Fibroblast of peridontal ligament (primary cell): Measurements from ENCODE around the gene FAM117A.
"Not testable (repeated sequence)": the region's sequence is repeated elsewhere in the genome, so short reads cannot be mapped to it uniquely, and the experiment has no call there.

Experiments
- DNase-seq: peaks from one replicate; pipeline ENCODE4 v3.0.0-alpha.2; 2010; ENCODE audit errors: extremely low read depth

Gene FAM117A

GRCh38 chr17:49762151-49762941 is 1.6 kb downstream of the FAM117A start:
- peak; percentile 60 for DNase-seq

DNA sequence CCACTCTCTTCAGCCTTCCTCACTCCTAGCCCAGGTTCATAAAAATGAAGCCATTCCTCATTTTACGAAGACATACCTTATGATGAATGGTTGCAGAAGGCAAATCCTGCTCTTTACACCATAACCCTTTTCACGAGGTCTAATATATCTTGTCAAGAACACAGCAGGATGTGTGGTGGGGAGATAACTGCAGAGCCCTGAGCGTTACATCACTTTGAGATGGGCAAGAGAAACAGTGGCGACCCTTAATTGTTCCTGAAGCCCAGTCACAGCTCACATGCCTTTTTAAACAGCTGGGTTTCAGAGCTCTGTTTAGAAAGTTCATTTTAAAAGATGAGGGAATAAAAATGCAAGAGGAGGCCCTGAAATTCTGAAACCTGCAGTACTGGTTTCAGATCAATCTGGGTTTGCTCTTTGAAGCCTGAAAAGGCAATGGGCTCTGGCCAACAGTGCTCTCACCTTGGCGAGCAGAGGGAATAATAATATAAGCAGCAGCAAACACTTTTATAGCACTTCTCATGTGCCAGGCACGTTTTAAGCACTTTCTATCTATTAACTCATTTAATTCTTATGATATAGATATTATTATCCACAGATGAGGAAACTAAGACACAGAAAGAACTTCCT is 2.9 kb downstream of the FAM117A start:
- DNase-seq = no peak

DNA sequence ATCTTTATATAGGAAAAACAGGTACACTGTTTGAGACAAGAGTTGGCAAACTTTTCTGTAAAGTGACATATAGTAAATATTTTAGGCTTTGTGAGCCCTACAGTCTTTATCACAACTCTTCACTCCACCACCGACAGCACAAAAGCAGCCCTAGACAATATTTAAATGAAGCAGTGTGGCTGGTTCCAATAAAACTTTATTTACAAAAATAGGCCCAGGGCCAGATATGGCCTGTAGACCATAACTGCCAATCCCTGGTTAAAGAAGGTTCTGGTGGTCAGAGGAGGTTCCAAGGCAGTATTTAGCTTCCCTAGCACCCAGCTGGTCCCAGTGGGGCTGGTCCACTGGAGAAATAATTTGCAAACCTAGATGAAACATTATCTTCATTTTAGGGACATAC is 3.6 kb downstream of the FAM117A start:
- DNase-seq = no peak

DNA sequence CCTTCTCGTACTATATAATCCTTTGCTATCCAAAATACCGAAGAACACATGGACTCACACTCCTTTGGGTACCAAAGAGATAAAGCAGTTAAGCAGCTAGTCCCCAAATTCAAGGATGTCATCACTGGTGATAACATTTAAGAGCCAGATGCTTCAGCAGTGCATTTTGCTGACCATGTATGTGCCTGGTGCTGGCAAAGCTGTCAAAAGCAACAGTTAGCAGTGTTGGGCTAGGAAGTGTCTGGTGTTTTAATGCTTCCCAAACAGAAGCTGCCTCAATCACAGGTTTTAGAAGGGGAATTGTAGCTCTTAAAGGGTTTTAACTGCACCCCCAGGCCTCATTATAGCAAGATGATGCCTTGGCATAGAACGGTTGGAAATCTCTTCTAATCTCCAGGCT is 4.7 kb downstream of the FAM117A start:
- no peak for DNase-seq

DNA sequence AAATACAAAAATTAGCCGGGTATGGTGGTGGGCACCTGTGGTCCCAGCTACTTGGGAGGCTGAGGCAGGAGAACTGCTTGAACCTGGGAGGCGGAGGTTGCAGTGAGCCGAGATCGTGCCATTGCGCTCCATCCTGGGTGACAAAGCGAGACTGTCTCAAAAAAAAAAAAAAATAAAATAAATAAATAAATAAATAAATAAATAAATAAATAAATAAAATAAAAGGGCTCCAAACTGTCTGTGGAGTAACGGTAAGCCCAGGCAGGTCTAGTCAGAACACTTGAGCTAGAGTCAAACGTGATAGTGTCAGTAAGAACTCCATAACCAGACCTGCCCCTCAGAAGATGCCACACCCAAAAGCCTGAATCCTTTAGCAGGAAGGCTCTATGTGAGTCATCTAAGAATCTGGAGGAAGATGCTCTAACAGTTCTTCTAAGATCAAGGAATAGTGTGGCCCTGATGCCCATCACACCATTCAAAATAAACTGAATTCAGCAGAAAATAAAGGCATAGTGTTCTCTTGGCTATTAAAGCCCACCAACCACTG is 5.4 kb downstream of the FAM117A start:
- DNase-seq = not testable (repeated sequence)

DNA sequence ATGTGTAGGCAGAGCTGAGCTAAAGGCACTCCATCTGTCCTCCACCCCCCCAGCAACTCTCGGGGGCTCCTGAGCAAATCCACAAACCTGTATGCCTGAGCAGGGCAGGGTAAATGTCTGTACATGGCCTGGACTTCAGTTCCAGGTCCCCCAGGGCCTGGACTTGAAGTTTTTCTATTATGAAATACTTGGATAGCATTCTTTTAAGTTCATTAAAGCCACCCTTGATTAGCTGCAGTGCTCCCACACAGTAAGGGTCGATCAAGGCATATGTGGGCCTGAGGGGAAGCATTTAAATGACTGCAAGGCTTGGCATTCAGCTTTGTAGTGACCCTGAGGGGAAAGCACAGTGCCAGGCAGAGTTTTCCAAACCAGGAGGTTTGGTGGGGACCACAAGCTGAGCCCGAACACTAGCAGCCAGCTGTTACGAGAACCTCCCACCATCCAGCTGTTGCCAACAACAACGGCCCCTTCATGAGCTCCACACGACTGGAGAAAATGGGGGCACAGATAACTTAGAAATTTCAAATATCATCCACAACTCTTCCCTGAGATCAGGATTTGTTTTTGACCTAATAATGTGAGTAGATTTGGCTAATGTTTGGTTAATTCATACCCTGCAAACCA is 6.7 kb downstream of the FAM117A start:
- no peak for DNase-seq

- no peak for DNase-seq
These were observed 7.4 kb downstream of the FAM117A start for GRCh38 chr17:49756323-49757150.

DNA sequence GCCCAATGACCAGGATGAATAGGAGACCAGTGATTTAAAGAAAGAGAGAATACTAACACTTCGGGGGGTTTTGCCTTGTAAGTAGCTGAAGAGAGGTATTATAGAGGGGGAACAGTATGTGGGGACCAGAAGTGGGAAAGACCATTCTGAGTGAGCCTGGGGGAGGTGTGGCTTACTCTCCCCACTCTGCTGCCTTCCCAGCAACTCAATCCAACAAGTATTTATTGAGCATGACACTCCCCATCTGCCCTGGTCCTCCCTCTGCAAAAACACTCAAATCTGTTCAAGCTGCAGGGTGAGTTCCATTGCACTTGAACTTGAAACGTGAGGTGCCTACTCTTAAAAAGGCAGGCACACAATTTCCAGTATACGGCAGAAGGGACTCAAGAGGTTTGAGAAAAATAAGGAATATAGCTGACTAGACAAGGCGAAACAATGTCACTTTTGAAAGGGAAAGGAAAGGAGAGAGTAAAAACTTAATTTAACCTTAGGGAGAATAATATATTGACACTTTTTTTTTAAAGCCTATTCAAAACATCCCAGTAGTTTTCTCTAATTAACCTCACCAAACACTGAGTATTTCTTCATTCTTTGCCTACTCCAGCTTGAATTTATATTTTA is 8.2 kb downstream of the FAM117A start:
- no peak for DNase-seq

DNA sequence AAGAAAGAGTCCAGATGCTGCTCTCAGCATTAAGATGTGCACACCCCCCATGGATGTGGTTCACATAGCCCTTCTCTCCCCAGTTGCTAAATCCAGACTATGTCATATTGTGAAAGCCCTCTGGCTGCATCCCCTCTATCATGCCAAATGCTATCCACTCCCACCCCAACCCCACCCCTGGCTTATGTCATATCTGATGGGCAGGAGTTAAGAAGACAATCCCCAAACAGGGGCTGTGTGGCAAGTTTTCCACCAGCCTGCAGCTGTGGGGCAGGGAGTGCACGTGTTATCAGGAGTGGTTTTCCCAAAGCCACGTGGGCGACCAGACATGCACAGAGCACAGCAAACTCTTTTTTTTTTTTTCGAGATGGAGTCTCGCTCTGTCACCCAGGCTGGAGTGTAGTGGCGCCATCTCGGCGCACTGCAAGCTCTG is 10.0 kb downstream of the FAM117A start:
- no peak for DNase-seq

DNA sequence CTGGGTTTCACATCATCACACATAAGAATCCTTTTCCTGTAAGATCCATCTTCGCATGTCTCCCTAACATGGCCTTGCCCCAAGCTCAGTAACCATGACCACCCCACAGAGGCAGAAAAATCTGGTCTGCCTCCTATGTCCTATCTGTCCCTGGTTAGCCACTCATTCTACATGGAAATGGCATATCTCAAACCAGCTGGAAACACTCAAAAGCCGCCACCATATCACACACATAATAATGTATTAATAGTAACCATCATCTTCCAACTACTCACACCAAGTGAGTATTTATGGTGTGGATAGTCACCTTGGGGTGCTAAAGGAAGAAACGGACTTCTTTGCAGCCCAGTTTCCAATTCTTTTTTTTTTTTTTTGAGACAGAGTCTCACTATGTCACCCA is 11.4 kb downstream of the FAM117A start:
- DNase-seq = no peak

DNA sequence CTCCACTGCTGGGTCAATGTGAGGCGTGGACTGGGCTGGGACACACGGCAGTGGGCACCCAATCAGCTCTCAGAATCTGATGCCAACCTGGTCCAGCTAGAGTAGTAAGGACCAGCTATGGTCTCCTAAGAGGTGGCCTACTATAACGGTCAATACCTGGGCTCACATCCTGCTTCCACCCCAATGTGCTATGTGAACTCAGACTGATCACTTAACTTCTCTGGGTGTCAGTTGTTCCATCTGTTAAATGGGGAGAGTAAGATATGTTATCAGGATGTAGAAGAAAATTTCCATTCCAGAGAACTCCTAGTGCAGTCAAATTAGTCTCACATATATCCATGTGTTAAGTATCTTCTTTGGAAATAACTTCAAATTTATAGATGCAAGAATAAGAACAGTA is 14.2 kb downstream of the FAM117A start:
- no peak for DNase-seq

DNA sequence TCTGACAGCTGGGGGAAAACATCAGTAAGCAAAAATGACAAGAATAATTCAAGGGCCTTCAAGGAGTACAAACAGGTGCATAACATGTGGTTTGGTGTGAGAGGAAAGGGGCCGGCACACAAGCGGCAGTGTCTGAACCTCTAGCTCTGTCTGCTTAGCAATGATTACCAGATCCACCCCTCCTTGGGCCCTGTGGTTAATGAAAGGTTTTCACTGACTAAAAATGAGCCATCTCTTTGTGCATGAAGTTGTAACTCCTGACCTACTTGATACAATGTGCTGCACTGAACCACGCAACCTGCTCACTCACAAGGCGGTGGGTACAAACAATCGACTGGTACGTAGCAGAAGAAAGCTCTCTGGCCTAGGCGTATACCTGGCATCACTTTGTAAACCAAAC is 15.1 kb downstream of the FAM117A start:
- DNase-seq = no peak

DNA sequence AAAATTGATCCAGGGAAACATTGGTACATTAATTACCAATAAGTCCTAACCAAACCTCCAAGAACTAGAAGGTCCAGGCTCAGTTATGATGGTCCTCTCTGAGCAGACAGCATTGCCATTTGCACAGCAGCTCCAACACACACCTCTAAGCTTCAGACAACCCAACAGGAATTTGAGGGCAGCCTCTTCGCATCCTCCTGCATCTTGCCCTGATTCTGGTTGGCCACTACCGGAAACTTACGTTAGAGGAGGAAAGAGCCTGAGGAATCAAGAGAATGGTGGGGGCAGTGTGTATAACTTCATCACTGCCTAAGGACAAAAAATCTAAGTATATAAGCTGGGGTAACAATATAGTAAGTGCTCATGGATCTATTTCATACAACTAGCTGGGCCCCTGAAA is 15.7 kb downstream of the FAM117A start:
- DNase-seq = no peak

DNA sequence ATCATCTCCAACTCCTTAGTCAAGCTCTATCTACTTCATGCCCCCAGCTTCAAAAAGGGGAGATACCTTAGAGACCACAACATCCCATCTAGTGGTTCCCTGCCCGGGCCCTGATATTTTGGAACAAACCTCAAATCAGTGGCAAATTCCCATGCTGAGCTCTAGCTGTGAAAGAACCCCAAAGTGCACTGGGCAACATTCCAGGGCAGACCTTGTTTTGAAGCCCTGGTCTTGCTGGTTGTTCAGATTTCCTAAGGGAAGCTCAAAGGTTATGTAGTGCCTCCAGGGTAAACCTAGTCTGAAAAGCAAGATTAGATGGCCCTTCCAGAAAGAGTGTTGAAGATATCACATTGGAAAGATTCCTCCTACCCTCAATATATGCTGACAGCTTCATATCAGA is 16.3 kb downstream of the FAM117A start:
- DNase-seq = no peak

GRCh38 chr17:49746791-49747490 is 17.0 kb downstream of the FAM117A start:
- DNase-seq = no peak

DNA sequence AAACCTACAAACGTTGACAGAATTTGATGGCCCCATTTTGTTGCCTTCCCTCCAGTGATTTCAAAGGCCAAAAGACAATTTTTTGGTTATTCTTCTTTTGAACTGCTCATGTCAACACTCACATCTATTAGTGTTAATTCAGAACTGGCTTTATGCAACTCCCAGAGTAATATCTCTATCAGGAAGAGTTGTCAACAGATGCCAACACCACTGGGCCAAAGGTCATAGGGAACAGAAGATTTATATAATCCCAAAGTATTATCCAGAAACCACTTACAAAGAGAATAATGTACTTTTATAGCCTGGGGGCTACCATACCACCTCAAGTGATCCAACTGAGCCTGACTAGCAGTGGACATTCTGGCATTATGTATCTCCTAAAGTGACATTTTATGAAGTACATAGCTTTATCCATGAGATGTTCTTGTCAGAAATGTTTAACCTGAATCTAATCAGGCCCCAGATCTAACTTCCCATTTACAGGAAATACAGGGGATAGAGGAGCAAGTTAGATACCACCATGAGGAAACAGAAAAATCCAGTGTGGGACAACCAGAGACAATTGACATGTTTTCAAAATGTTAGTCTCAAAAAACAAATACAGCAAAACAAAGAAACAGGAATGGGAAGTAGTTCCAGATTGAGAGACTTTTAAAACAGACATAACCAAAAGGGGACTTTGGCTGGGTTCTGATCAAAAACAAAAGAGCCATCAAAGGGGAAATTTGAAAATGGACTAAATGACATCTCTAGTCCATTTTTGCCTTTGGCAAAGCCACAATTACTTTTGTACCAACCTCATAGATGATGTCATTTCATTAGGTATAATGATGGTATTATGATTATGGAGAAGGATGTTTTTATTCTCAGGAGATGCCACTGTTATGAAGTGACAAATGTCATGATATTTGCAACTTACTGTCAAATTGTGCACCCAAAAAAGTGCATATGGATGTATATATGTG is 18.5 kb downstream of the FAM117A start:
- no peak for DNase-seq

GRCh38 chr17:49742166-49742638 is 21.7 kb downstream of the FAM117A start:
- DNase-seq = peak; percentile 25

GRCh38 chr17:49741692-49742076 is 22.2 kb downstream of the FAM117A start:
- DNase-seq = no peak

DNA sequence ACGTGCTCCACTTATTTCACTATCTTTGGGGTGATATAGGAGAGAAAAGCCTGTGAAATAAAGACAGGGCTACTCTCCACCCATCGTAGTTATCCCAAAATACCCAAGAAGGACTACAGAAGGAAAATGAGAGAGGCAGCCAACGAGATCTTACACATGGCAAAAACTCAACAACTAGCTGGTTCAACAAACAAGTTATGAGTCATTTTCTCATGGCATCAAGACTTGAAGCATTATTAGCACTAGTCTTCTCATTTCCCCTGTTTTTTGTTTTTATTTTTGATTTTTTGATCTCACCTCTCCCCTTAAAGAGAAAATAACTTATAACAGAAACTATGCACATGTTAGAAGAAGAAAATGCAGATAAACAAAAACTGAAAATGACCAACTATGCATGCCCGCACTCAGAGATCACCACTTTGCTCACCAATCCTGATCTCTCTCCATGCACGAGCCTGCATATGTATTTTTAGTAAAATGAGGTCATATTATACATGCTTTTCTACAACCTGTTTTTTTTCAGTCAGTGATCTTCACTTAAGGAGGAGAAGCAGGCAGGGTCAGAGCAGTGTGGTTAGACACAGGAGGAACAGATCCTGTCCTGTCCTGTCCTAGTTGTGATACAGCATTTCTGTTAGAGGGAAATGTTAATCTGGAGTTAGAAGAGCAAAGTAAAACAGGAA is 22.8 kb downstream of the FAM117A start:
- peak; percentile 66 for DNase-seq
